WTC11 (cell line): ENCODE data around the gene SEBOX.

Experiments
- CREB1 ChIP-seq: sonication (generic); formaldehyde crosslinking; IDR thresholded peaks from 2 replicates; pipeline ENCODE4 v1.8.0; 2023; ENCODE audit warnings: mild to moderate bottlenecking, missing genetic modification reagents
- ETV6 ChIP-seq: sonication (generic); formaldehyde crosslinking; IDR thresholded peaks from 2 replicates; pipeline ENCODE4 v1.8.1; 2022; ENCODE audit warnings: mild to moderate bottlenecking, missing genetic modification reagents
- JUN ChIP-seq: sonication (generic); formaldehyde crosslinking; IDR thresholded peaks from 2 replicates; pipeline ENCODE4 v1.8.0; 2023; ENCODE audit warnings: mild to moderate bottlenecking, missing genetic modification reagents
- NR1H2 ChIP-seq: sonication (generic); formaldehyde crosslinking; IDR thresholded peaks from 2 replicates; pipeline ENCODE4 v1.9.0; 2021; ENCODE audit warnings: mild to moderate bottlenecking, moderate library complexity, missing genetic modification reagents
- SP1 ChIP-seq: sonication (generic); formaldehyde crosslinking; conservative IDR thresholded peaks from 2 replicates; pipeline ENCODE4 v1.8.1; 2022; ENCODE audit warnings: missing genetic modification reagents
- ZNF121 ChIP-seq: sonication (generic); formaldehyde crosslinking; IDR thresholded peaks from 2 replicates; pipeline ENCODE4 v1.8.0; 2023; ENCODE audit warnings: missing genetic modification reagents
- TF ChIP-seq, protein P1 (sequence below): fragments of 200-600 bp; IDR thresholded peaks from 2 replicates; pipeline ENCODE4 v1.8.0; 2022; ENCODE audit warnings: antibody characterized with exemption
- TF ChIP-seq, protein P2 (sequence below): fragments of 250-450 bp; sonication (Bioruptor Pico); IDR thresholded peaks from 2 replicates; pipeline ENCODE4 v1.9.0; 2021; ENCODE audit warnings: moderate library complexity, mild to moderate bottlenecking, inconsistent platforms, borderline replicate concordance
- TF ChIP-seq, protein P3 (sequence below): sonication (generic); formaldehyde crosslinking; IDR thresholded peaks from 2 replicates; pipeline ENCODE4 v1.8.1; 2022; ENCODE audit warnings: missing genetic modification reagents, borderline replicate concordance

DNA sequence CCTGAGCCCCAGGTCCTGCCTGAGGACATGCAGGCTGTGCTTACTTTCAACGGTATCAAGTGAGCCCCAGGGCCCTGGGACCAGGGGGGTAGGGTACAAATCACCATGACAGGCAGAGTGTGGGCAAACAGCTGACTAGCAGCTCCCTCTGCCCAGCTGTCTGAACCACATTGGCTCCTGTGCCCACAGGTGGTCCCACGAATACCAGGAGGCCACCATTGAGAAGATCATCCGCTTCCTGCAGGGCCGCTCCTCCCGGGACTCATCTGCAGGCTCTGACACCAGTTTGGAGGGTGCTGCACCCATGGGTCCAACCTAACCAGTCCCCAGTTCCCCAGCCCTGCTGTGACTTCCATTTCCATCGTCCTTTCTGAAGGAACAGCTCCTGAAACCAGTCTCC lies 31.0 kb upstream of the SEBOX start:
- TF ChIP-seq JUN (CRISPR knock-in tag): no peak
- TF ChIP-seq, protein P1, sequence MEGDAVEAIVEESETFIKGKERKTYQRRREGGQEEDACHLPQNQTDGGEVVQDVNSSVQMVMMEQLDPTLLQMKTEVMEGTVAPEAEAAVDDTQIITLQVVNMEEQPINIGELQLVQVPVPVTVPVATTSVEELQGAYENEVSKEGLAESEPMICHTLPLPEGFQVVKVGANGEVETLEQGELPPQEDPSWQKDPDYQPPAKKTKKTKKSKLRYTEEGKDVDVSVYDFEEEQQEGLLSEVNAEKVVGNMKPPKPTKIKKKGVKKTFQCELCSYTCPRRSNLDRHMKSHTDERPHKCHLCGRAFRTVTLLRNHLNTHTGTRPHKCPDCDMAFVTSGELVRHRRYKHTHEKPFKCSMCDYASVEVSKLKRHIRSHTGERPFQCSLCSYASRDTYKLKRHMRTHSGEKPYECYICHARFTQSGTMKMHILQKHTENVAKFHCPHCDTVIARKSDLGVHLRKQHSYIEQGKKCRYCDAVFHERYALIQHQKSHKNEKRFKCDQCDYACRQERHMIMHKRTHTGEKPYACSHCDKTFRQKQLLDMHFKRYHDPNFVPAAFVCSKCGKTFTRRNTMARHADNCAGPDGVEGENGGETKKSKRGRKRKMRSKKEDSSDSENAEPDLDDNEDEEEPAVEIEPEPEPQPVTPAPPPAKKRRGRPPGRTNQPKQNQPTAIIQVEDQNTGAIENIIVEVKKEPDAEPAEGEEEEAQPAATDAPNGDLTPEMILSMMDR: no peak
- no peak for TF ChIP-seq NR1H2
- no peak for TF ChIP-seq CREB1 (CRISPR knock-in tag)
- no peak for TF ChIP-seq ETV6
- TF ChIP-seq, protein P2, sequence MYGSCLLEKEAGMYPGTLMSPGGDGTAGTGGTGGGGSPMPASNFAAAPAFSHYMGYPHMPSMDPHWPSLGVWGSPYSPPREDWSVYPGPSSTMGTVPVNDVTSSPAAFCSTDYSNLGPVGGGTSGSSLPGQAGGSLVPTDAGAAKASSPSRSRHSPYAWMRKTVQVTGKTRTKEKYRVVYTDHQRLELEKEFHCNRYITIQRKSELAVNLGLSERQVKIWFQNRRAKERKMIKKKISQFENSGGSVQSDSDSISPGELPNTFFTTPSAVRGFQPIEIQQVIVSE: no peak
- TF ChIP-seq, protein P3, sequence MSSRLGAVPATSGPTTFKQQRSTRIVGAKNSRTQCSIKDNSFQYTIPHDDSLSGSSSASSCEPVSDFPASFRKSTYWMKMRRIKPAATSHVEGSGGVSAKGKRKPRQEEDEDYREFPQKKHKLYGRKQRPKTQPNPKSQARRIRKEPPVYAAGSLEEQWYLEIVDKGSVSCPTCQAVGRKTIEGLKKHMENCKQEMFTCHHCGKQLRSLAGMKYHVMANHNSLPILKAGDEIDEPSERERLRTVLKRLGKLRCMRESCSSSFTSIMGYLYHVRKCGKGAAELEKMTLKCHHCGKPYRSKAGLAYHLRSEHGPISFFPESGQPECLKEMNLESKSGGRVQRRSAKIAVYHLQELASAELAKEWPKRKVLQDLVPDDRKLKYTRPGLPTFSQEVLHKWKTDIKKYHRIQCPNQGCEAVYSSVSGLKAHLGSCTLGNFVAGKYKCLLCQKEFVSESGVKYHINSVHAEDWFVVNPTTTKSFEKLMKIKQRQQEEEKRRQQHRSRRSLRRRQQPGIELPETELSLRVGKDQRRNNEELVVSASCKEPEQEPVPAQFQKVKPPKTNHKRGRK (CRISPR knock-in tag): no peak
- TF ChIP-seq ZNF121 (CRISPR knock-in tag): no peak
- no peak for TF ChIP-seq SP1
